ENCODE measurements around the gene C1QL1.

The C1QL1 gene

GRCh38 chr17:44989552-44990138 is 21.5 kb upstream of the C1QL1 start:
- DNase-seq: no peak

GRCh38 chr17:44988044-44988942 is 20.2 kb upstream of the C1QL1 start:
- no peak for DNase-seq

DNA sequence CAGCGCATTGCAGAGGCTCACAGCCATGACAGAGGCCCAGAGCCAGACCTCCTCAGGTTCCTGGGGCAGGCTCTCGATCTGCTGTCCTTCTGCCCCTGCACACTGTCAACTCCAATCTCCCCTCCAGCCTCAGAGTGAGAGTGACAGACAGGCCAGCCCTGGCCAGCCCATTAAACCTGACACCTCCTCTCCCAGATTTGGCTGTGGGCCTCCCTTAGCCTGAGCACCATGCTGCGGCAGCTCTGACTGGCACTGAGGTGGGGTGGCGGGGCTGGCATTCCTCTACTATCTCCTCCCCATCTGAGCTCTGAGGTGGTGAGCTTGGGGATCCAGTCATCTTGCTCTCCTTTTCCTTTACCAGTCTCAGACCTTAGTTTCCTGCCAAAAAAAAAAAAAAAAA is 15.5 kb upstream of the C1QL1 start:
- DNase-seq: no peak

- no peak for DNase-seq
These were observed 14.1 kb upstream of the C1QL1 start for GRCh38 chr17:44982113-44982702.

GRCh38 chr17:44981221-44981968 is 13.3 kb upstream of the C1QL1 start:
- no peak for DNase-seq

DNA sequence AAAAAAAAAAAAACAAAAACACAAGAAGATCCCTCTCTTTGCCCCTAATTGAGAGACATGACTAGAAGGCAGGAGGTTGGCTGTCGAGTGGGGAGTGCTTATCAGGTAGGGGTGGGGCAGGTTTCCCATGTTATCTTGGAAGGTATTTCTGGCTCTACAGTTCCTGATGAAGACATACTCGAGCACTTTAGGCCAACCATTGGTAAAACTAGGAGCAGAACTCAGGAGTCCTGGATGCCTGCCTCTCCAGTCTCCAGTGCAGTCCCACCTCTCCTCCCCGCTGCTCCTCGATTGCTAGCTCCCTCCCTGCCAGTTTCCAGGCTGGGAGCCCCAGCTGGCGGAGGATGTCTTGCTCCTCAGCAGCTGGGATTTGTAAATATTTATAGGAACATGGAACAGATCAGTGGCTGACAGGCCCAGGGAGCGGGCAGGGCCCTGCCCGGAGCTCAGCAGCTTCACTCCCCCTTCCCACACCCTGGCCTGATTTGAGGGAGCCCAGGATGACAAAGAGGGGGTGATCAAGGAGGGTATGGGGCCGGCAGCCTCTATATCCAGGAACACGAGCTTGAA is 11.4 kb upstream of the C1QL1 start:
- peak in 2 of 56 donors; percentile 3 to 6 for DNase-seq

DNA sequence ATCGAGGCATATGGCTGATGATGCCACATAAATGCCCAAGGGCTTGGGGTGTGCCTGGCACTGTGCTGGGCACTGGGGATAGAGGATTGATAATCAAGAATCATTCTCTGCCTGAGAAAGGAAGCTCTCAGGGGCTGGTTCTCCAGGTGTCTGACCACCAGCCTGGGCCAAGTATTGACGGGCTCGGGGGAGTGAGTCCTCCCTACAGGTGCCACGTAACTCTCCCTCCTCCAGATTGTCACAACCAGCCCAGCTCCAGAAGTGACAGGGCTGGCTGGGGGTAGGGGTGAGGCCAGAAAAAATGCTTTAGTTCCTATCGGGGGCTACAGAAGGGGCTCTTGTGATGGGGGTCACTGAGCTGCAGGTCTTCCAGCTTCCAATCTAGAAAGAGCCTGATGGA is 10.7 kb upstream of the C1QL1 start:
- DNase-seq: no peak

DNA sequence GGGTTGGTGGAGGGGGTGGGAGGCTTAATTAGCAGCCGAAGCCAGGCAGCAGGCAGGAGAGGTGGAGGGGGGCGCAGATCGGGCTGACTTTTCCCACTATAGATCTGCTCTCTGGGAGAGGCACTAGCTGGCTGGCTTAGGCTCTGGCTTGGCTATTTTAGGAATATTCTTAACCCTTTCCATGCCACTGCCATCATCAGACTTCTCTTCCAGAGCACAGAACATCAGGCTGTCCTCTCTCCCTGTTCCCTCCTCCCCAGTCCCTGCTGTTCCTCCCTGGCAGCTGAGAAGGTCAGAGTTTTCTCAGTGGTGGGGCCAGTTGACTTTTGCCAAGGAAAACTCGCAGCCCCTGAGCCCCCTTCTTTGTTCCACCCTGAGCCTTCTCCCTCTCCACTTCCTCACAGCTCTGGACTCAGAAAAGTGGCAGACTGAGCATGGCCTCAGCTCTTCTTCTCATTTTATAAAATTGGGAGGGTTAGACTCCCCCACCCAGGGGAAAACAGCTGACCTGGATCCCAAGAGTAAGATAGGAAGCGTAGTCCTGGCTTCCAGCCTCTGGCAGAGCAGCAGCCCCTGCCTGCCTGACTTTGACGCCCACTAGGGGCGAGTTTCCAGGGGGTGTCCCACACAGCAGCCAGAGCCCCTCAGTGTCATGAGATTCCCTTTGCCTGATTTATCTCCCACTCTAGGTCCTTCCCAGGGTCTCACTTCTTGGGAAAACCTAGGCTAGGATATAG is 9.9 kb upstream of the C1QL1 start:
- no peak for DNase-seq

GRCh38 chr17:44977065-44977464 is 9.0 kb upstream of the C1QL1 start:
- no peak for DNase-seq

- DNase-seq: no peak
These were observed 8.1 kb upstream of the C1QL1 start for GRCh38 chr17:44976206-44976605.

DNA sequence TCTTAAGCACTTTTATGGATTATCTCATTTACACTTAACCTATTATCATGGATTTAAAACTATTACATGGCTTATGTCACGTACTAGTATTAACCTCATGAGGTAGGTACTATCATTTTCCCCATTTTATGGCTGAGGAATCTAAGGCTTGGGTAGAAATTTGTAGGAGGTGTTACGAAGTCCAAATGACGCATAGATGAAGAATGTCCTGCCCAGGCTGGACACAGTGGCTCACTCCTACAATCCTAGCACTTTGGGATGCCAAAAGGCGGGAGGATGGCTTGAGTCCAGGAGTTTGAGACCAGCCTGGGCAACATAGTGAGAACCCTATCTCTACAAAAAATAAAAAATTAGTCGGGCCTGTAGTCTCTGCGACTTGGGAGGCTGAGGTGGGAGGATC is 4.8 kb upstream of the C1QL1 start:
- DNase-seq: no peak

GRCh38 chr17:44971776-44972483 is 3.8 kb upstream of the C1QL1 start:
- peak in 6 of 56 donors; percentile 4 to 30 (median 14) for DNase-seq

- DNase-seq: peak in 30 of 56 donors; percentile 5 to 65 (median 32)
These were observed 2.1 kb upstream of the C1QL1 start for GRCh38 chr17:44970136-44970741.

DNA sequence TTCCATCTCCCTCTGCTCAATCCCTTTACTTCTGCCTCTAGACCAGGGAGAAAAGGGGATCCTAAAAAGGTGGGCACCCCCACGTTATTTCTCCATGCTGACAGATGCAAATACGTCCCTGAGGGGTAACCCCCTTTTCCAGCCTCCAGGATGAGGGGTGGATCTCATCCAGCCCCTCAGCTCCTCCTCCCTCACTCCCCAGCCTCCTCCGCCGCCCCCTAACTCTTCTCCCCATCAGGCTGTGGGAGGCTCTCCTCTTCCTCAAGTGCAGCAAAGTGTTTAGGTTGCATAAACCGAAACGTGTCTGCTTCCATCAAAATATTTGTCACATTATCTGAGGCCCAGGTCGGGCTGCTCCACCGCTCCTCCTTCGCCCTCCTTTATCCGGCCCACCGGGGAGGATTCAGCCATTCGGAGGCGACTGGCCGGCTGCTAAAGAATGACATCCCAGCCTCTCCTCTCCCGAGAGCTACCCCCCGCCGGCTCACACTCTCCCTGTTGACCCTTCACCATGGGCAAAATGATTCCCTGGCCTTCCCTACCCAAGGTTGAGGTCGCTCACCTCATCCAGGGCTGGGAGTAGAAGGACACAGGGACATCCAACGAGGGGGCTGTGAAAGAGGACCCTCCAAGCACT is 1.2 kb upstream of the C1QL1 start:
- DNase-seq: no peak

GRCh38 chr17:44967907-44968224 is 237 bp downstream of the C1QL1 start:
- DNase-seq: no peak

DNA sequence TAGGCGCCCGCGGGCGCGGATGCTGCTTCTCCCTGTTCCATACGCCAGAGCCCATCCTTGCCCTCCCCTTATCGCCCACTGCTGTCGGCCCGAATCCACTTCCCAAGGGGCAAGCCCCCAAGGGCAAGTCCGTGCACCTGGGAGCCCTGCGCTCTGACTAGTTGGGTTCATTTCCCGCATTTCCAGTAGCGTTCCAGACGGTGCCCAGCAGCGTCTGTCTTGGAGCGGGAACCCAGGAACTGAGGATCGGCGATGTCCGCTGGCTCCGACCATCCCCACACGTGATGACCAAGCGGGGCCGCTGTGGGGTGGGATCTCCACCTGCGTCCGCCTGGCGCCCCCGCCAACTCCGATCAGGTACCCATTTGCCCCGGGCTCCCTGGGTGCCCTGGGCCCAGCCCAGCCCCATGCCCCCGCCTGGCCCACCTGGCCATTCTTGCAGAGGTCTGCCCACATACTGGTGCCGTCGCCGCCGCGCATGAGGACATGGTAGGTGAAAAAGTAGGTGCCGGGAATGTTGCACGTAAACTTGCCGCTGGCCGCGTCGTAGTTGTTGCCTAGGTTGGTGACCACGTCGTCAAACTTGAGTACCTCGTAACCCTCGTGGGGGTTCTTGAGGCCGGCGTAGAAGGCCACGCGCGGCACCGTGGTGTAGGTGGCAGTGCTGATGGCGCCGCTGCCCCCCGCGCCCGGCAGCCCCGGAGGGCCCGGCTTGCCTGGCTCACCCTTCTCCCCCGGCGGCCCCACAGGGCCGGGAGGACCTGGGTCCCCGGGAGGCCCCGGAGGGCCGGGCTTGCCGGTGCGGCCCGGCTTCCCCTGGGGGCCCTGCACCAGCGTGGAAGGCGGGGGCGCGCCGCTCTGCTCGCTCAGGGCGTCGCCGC is 837 bp downstream of the C1QL1 start:
- no peak for DNase-seq

DNA sequence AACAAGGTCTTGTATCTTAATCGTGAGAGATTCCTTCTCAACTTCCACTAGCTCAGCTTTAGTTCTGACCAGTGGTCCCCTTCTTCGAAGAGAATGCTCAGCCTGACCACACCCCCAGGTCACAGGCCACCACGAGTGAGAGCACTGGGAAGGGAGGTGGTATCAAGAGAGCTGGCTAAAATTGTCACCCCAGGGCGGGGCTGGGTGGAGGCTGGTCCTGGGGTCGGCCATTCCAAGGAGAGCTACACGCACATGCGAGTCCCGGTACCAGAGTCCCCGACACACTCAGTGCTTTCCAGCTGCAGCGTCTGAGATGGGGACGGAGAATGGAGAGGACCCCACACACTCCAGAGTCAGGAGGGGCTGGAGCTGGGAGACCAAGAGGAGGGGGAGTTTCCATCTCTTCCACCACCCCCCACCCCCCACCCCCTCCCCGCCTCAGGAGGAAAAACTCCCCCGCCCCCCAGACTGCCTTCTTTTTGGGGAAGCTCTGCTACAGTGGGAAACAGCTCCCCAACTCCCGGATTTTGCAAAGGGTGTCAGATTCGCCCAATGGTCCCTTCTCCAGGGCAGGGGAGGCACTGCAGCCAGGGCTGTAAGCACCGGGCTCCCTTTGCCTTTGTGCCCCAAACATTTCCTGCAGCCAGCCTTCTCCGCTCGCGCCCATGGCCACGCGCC is 1.6 kb downstream of the C1QL1 start:
- DNase-seq: no peak
